Stimulated activated CD8-positive, alpha-beta memory T cell treated with anti-CD3 and anti-CD28 coated beads, Interleukin-4, amount 100 ng/mL, for 48 hours (primary cell): ENCODE results near the gene RORC.

Source experiments
- DNase-seq: peaks from one replicate; pipeline ENCODE4 v3.0.0-alpha.2; 2020

Gene RORC

DNA sequence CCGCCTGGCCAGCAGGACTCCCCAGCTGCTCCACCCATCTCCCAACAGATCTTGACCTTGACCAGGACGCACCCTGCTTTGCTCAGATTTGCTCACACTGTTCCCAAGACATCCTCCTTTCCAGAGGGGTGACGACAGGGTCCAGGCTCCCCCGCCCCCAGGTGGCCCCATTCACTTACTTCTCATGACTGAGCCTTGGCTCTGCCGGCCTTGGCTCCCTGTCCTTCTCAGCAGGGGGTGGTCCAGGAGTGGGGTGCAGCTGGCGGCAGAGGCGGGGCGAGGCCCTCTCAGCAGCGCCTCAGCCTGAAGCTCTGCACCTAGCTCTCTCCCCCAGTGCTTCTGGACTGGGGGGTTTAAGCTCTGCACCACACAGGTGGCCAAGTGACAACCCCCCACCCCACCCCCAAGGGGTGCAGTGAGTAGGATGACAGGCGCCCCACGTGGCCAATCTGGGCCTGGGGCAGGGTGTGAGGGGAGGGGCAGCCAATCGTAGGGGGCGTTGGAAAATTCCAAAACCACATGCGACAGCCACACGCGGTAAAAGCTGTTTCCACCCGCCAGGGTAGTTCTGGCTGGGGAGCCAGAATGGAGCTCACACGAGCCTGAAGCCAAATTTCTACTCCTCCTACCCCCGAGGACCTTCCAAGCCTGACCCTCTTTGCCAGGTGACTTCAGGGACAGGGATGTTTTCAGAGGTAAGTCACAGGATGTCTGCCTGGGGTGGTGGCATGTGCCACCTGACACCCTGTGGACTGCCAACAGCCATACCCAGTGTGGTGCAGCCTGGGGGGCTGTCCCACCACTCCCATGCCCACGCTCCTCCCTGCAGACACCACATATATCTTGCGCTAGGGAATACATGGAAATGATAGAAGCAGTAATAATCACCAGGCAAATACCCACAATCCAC lies 5.6 kb downstream of the RORC start:
- peak; percentile 62 for DNase-seq

DNA sequence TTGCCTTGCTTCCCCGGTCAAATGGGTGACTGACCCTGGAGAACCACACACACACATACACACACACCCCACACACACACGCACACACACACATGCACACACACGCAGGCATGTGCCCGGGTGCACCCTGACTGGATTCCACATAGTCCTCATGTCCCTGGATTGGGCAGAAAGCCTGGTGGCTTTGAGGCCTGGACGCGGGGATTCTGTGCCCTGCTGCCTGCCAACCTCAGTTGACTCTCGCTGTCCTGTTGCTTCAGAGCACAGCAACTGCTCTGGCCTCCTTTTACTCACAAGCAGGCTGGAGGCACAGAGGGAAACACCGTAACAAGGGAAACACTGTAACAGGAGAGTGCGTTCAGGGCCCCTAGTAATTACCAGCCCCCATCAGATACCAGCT lies 6.4 kb downstream of the RORC start:
- DNase-seq: no peak

DNA sequence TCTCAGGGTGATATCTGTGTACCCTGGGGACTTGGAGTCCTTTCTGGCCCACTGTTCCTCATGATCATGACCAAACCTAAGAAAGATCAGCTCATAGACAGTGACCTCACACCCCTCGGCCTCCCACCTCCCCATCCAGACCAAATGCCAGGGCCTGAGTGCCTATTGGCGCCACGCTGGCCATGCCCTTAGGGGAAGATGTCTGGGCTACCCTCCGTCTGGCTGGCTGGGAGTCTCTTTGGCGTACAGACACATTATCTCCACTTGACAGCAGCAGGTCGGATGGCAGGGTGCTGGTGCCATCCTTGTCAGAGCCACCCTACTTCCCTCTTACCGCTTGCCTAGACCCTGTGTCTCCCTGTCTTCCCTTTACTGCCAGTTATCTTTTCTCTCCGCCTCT lies 8.4 kb downstream of the RORC start:
- DNase-seq: no peak

DNA sequence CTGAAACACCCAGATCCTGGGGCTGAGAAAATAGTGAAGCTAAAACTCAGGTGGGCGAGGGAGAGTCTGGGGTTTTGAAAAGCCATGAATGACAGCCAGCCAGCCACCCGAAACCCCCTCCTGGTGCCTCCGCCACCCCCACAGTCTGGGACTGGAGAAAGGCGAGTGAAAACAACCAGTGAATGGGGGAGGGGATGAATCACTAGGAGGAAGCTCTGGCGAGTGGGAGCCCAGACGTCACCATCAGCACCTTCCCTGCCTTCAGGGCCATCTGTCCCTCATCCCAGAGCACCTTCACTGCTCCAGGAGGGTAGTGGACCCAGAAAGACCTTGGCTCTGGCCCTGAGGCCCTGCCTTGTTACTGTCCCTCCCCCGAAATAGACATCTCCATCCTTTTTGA lies 9.2 kb downstream of the RORC start:
- peak; percentile 81 for DNase-seq

DNA sequence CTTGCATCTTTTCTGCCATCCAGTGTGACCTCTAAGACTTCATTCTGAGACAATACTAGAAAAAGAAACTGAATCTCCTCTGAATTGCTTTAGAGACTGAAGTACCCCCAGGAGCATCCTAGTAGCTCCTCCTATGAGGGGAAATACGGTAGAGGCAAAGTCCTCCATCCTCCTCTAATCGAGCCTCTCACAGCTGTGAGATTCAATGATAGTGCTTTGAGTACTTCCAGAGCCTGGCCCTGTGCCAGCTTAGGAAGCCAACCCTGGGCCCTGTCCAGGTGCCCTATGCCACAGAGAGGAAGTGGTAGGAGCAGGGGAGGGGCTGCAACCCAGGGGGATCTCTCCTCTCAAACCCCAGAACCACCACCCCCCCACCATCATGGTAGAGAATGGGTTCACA lies 10.7 kb downstream of the RORC start:
- DNase-seq: no peak

DNA sequence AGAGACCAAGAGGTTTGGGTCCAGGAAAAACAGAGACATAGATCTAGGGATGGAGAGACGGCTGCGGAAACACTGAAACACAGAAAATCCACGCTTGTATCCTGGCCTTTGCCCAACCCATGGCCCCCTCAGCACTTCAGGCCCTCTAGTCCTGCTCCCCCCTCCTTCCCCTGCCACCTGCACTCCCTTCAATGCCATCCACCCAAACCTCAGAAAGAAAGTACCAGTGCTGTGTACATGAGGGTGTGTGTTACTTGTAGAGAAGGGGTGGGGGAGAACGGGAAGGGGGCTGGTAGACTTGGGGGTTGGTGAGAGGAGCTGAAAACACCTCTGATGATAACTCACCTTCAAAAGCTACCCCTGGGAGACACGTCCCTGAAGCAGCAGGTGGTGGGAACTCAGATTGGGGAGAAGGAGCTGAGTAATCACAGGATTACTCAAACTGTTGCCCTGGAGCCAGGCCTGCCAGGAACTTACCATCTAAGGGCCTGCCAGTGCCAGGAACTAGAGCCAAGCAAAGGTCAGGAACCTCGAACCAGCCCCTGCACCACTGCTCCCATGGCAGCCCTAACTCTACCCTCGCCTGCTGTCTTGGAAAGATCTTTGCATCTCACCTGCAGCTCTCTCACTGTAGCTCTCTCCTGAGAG lies 11.5 kb downstream of the RORC start:
- peak; percentile 63 for DNase-seq

DNA sequence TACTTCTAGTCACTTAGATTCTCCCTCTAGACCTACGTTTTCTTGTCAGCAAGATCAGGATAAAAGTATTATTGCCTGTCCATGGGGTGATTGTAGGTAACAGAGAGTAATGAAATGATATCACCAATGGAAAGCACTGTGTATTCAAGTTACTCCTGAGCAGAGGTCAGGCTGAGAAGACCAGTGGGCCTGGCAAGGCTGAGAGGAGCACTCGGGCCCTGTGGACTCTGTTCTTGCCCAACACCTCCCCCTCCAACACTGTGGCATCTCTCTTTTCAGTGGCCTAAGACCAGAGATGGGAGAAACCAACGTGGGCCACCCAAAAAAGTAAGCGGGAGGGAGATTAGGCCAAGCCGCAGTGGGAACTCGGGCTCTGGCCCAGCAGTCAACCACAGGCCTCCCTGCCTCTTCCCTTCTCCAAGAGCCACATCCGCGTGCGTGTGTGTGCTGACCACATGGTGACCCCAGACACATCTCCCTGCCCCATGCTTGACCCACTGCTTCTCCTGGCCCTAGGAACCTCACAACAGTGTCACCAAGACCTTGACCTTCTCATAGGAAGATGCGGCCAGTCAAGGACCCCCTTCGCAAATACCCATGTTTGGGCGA lies 12.3 kb downstream of the RORC start:
- no peak for DNase-seq

DNA sequence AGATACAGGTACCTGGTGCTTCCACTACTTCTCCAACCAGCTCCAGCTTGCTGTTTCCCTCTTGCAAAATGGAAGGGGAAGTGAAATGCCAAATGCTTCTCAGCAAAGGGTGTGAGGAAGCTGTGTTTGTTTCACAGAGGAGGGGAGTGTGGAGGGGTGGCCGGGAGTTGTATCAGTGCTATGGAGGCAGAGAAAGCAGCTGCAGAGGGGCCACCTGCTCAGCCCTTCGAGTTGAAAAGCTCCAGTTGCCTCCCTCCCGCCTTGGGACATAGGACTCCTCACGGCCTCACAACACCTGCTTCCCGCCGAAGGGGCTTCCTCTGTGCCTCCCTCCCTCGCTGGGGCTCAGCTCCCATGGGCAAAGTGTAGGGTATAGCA lies 14.3 kb downstream of the RORC start:
- DNase-seq: no peak

DNA sequence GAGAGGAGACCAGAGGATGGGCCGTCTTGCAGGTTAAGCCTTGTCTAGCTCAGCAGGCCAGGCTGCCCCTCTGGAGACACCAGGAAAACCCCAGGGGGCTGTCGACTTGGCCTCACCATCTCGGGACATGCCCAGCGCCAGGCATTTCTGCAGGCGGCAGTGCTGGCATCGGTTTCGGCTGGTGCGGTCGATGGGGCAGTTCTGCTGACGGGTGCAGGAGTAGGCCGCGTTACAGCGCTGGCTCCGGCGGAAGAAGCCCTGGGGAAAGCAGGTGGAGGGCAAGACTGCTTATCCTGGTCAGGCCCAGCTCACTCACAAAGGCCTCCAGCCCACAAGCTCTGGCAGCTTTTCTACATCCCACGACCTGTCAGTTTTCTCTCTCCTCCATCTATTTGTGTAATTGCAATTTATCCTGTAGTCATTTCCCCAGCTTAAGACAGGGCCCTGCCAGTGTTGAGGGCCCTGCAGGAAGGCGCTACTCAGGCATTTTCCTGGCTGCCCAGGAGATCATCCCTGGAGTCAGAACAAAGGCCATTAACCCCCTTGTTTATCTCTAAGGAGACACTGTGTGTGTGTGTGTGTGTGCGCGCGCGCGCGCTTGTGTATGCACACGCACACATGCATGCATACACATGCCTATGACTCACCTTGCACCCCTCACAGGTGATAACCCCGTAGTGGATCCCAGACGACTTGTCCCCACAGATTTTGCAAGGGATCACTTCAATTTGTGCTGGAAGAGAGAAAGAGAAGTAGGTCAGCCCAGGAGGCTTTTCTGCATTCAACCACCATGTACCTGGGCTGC lies 14.9 kb downstream of the RORC start:
- DNase-seq: no peak

DNA sequence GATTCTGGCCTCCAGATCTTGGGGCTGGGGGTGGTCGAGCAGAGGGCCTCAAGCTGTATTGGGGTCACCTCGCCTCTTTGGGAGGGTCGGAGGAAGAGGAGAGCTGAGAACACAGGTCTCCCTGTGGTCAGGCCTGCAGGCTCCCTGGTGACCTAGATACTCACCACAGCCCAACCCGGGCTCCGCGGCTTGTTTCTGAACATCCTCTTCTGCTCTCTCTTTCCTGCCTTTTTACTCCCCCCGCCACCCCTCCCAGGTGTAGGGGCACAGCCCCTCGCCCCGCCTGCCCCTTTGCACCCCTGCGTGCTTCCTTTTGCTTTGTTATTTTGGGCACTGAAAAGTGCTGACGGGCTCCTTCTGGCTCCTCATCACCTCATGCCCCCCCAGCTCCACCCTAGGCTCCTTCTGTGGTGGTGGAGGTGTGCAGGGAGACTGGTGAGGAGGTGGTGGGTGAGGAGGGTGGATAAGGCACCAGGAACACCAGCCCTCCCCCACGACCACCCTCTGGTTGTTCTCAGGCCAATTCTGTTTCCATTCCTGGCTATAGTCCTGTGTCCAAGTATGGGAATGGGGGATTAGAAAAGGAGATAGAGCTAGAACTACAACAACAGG lies 15.8 kb downstream of the RORC start:
- DNase-seq: no peak

DNA sequence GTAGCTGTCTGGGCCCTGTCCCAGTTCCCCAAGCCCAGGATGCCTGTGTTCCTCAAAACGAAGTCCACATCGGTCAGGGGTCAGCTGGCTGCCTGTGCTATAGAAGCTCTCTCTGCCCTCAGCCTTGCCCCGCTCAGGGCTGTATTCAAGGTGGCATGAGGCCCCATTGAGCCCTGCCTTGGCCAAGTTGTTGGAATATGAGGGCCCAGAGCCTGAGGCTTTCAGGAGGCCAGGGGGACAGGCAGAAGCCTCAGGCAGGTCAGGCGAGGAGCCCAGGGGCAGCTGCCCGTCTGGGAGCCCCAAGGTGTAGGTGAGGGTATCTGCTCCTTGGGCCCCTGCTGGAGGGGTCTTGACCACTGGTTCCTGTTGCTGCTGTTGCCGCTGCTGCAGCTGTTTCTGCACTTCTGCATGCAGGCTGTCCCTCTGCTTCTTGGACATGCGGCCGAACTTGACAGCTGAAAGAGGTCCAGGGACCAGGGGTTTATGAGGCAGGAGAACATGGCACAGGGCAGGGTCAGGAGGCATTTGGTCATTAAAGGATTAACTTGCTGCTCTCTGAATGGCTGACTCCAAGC lies 16.5 kb downstream of the RORC start:
- DNase-seq: no peak

DNA sequence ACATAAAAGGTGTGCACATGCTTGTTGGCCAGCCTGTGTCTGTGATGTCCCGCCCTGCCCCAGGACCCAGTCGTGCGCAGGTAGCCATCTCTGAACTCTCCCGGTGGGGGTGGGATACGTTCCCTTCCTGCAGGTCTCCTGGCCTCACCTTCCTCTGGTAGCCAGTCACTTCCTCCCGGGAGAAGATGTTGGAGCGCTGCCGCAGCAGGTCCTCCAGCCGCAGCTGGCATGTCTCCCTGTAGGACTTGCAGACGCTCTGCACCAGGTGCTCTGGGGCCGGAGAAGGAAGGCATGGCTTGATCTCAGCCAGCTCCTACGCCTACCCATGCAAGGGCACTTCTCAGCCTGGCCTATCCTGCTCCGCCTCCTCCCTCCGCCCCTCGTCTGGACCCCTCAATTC lies 17.2 kb downstream of the RORC start:
- no peak for DNase-seq

DNA sequence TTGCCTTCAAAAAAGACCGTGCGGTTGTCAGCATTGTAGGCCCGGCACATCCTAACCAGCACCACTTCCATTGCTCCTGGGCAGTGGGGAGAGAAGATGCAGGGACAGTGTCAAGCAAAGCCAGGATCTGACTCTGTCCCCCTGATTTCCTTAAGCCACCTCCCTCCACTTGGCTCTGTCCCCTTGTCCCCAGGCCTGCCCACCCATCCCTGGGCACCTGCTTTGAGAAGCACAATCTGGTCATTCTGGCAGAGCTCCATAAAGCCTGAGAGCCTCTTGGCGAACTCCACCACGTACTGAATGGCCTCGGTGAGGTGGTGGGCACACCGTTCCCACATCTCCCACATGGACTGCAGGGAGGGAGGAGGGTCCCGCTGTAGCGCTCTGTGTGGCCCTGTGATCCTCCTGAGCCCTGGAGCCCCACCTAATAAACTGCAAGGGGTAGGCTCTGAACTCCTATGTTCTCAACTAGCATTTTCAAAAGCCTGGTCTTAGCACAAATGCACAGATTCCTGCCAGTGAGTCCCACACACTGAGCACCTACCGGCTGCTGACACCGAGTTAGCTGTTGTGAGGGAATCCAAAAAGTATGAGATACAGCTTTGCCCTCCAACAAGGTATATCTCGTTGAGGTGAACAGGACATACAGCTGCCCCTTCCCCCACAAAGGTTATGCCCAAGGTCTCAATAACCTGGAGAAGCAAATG lies 18.2 kb downstream of the RORC start:
- DNase-seq: no peak

DNA sequence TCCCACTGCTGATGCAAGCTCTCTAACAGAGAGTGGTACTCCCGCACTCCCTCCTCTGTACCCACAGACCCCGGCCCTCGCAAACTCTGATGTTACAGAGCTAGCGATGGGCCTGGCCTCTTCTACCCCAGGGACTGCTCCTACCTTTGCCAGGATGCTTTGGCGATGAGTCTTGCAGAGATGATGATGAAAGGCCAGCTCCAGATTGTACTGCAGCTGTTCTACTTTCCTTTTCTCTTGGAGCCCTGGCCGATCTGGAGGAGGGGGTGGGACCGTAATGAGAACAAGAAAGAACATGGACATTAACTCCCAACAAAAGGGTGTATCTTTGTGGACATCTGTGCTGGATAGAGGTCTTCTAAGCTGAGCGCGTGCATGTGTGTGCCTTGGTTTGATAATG lies 20.4 kb downstream of the RORC start:
- DNase-seq: no peak

DNA sequence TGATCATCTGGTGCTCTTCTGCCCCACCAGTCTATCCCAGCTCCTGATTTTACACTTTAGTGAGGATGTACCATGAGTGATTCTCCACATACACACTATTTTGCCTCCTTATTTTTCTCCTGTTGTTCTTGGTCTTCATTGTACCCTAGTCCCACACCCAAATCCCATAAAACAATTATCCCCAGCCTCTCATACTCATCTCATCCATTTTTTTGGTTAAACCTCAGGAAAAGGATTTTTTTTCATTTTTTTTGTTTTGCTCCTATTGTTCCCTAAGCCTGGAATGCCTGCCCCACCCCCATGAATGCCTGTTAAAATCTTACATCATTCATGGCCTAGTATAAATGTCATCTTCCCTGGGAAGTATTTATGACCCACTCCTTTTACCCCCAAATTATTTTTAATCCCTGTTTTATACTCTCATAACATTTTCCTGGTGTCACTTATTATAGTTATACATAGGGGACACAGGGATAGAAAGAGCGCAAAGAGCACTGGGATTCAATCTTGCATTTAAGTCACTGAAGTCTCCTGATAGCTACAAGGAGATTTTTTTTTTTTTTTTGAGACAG lies 21.5 kb downstream of the RORC start:
- no peak for DNase-seq

DNA sequence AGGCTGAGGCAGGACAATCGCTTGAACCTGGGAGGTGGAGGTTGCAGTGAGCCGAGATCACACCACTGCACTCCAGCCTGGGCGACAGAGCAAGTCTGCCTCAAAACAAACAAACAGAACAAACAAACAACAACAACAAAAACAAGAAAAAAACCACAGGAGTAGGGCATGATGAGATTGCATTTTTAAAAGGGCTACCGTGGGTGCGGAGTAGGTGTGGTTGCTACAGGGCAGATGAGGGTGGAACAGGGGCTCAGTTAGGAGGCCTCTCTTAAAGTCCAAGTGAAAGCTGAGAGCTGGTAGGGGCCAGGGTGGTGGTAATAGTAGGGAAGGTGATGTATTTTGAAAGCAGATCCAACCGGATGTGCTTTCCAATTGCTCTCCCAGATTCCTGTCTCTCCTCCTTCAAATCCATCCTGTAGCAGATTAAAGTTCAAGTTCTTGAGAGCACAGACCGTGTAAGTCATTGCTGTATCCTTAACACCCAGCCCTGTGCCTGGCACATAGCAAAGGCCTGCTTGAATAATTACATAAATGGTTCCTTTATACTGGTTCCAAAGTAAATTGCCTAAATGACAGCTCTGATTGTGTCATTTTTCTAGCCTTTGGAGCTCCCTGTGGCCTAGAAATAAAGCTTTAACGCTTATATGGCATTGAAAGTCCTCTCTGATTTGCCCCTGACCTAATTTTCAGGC lies 22.2 kb downstream of the RORC start:
- DNase-seq: no peak

DNA sequence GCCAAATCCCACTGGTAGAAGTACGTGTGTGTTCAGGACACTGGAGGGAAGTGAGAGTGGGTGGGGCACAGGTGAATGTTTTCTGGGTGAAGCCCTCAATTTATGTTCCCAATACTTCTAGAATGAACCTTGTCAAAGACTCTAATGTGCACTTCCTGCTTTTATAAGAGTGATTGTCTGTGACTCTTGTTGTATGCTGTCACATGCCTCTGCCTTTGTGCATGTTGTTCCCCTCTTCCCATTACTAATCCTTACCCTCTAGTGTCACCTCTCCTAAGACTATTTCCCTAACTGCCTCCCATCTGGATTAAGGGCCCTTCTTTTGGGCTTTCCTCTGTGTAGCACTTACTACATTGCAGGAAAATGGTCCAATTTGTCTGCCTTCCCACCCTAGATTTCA lies 23.8 kb downstream of the RORC start:
- DNase-seq: no peak

DNA sequence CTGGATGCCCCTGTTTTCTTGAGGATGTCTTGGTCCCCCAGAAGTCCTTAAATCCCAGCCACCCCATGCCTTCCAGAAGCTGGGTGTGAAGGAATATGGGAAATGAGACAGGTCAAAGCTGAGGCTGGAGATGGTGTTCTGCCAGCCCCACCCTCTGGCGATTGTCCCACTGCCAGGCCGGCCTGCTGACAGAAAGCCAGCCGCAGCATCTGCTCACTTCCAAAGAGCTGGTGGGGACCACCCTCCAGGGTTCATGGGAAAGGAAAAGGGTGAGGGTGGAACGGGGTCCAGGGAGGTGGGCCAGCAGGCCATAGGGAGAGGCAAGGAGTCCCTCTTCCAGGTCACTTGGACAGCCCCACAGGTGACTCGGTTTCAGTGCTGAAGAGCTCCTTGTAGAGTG lies 24.5 kb downstream of the RORC start:
- no peak for DNase-seq

DNA sequence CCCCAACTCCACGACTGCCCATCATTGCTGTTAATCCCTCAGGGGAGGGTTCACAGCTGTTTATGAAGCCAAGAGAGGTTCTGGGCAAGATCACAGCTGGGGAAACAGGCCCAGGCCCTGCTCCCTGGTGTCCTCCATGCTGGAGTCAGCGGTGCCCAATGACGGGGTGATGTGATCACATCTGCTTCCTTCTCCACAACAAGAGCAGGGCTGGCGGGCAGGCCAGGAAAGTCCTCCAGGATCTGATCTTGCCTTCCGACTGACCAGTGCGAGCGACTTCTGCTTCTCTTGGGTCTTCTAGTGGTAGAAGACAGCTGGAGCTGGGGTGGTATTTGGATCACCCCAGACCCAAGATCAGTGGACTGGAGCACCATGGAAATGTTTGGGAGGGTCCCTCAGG lies 25.4 kb downstream of the RORC start:
- DNase-seq: no peak

DNA sequence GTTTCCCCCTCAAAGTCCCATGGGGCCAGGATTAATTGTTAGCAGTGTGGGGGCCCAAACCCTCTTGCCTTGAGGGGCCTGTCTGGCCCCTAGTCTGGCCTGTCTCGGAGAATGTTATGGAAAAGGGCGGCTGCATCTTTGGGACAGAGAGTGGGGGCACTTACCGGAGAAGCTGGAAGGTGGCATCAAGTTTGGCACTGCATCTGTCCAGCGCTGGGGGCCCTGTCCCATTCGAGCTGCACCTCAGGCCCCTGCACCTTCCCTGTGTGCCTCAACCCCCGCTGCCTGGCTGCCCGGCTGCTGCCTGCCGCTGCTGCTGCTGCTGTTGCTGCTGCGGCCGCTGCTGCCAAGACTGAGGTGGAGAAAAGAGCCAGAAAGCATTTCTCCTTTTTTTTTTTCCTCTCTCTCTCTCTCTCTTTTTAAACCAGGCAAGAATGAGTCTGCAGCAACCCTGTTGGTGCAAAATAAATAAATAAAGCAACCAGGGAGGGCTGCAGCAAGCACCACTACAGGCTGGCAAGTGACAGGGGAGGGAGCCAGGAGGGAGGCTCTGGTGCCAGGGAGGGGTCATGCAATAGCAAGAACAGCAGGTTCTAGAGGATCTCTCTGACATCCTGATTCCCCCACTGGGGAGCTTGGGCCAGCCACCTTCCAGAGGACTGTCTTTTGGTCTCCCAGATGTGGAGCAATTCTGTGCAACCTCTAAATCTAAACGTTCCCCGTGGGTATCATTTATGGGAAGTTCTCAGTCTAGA lies 26.4 kb downstream of the RORC start, which contains the start of gene LINGO4:
LINGO4 (minus strand) TSS at position 354 of the 755 bp plus-strand sequence. CDS start 2,715 bp downstream, outside the sequence.
- DNase-seq: no peak
